Measurements from ENCODE around the gene GOSR2. TPM values are rescaled to one million over a fixed set of nuclear protein-coding genes. Genes with fewer than 3 reads are reported as not detected.

GOSR2 gene
- total and polyA plus RNA-seq, 2 of the 13 experiments (the other 11 are each of a cell fraction or from before 2014, with no cell fraction given): 61.5 to 63.9 TPM

- TF ChIP-seq ZNF256 (CRISPR knock-in tag; conservative IDR thresholded peaks at IDR 0.05): peak; percentile 96
- peak; percentile 93 for TF ChIP-seq THAP9 (CRISPR knock-in tag; IDR thresholded peaks at IDR 0.05; ENCODE audit: borderline replicate concordance)
- TF ChIP-seq PTBP1 (IDR thresholded peaks at IDR 0.05; ENCODE audit: low read depth, low read length, poor library complexity, severe bottlenecking): peak; percentile 78
- TF ChIP-seq MBD4 (IDR thresholded peaks at IDR 0.05; ENCODE audit: borderline replicate concordance, low read length): peak; percentile 81; the same call in 1 of the 2 replicates
- TF ChIP-seq ZNF564 (CRISPR knock-in tag; IDR thresholded peaks at IDR 0.05): peak; percentile 70
- no peak for TF ChIP-seq KIAA2018 (CRISPR knock-in tag; IDR thresholded peaks at IDR 0.05; ENCODE audit: borderline replicate concordance)
- peak; percentile 52; the same call in 1 of the 2 replicates for TF ChIP-seq CREB1 (IDR thresholded peaks at IDR 0.05)
- no peak for TF ChIP-seq CREB1 (CRISPR knock-in tag; IDR thresholded peaks at IDR 0.05)
- peak; percentile 96 for TF ChIP-seq MNT (IDR thresholded peaks at IDR 0.05)
- peak; percentile 92; the same call in 1 of the 2 replicates for TF ChIP-seq ZNF644 (CRISPR knock-in tag; IDR thresholded peaks at IDR 0.05; ENCODE audit: low read depth)
- TF ChIP-seq BRD4 (CRISPR knock-in tag; IDR thresholded peaks at IDR 0.05): peak; percentile 85
- TF ChIP-seq MTA1 (CRISPR knock-in tag; IDR thresholded peaks at IDR 0.05; ENCODE audit: borderline replicate concordance): peak; percentile 99
- TF ChIP-seq ZNF788 (CRISPR knock-in tag; IDR thresholded peaks at IDR 0.05; ENCODE audit: borderline replicate concordance): peak; percentile 97
- no peak; the same call in 1 of the 2 replicates for TF ChIP-seq DNMT1 (CRISPR knock-in tag; IDR thresholded peaks at IDR 0.05)
- no peak for TF ChIP-seq ZNF432 (CRISPR knock-in tag; IDR thresholded peaks at IDR 0.05; ENCODE audit: borderline replicate concordance)
- TF ChIP-seq ATF7-NPFF (CRISPR knock-in tag; IDR thresholded peaks at IDR 0.05; ENCODE audit: low read depth): peak; percentile 92
Observed at GRCh38 chr17:46943501-46944393, 20.8 kb downstream of the GOSR2 start (continued).

All from HepG2 (cell line).